ENCODE results near the gene MVD. TPM values are rescaled to one million over a fixed set of nuclear protein-coding genes. Genes with fewer than 3 reads are reported as not detected.

The MVD gene
- total RNA-seq, 1 experiment from 2014 or later, result 63.6 TPM

- in situ Hi-C loops (cut with HindIII; ENCODE audit: low pct_unique_long_range_greater_than_20kb, low sequenced_read_pairs), result no loop called here
- no peak for DNase-seq (ENCODE audit: low read depth)
These were observed 27.8 kb downstream of the MVD start for GRCh38 chr16:88634994-88635670.

GRCh38 chr16:88634141-88634993, 28.5 kb downstream of the MVD start:
- no peak for DNase-seq (ENCODE audit: low read depth)
- in situ Hi-C loops (cut with HindIII; ENCODE audit: low pct_unique_long_range_greater_than_20kb, low sequenced_read_pairs), result no loop called here

- in situ Hi-C loops (cut with HindIII; ENCODE audit: low pct_unique_long_range_greater_than_20kb, low sequenced_read_pairs), result no loop called here
- peak; percentile 48 for DNase-seq (ENCODE audit: low read depth)
These were observed 29.2 kb downstream of the MVD start for GRCh38 chr16:88633684-88634140.

DNA sequence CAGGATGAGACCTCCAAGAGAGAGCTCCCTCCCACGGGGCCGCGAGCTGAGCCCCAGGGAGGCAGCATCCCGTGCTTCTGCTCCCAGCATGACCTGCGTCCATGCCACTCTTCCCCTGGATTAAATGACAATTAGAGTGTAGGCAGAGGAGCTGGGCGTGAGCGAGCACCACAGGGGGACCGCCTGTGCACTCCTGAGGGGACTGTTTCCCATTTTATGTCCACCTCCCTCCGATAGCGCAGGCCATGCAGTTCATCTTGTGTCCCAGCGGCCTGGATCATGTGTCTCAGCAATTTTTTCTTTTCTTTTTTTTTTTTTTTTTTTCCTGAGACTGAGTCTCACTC, 30.3 kb downstream of the MVD start:
- no peak for DNase-seq (ENCODE audit: low read depth)
- in situ Hi-C loops (cut with HindIII; ENCODE audit: low pct_unique_long_range_greater_than_20kb, low sequenced_read_pairs), result no loop called here

DNA sequence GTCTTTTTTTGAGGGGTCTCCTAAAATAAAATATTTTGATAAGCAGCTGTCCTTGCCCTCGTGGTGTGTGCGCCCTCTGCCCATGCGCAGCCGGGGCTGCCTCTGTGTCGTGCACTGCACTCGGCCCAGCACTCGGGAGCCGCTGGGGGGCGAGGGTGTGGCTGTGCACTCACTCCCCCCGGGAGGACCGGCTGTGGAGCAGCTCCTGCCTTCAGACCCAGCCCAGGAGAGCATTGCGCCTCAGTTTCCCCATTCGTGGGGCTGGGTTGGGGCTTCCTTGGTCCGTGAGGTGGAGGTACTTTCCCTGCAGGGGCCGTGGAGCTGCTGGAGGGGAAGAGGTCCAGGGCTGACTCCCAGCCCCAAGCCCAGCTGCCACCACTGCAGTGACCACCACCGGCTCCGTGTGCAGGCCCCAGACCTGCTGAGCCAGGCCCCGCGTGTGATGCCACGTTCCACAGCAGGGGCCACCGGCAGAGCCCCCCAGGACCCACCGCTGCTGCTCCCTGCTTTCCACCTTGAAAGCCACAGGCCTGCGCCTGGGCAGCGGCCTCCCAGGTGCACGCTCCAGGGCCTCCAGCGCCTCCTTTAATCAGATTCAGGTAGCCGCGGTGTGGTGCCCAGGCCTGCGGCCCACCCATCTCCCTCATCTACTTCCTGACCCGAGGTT, 30.8 kb downstream of the MVD start:
- in situ Hi-C loops (cut with HindIII; ENCODE audit: low pct_unique_long_range_greater_than_20kb, low sequenced_read_pairs), result no loop called here
- DNase-seq (ENCODE audit: low read depth), result no peak

- in situ Hi-C loops (cut with HindIII; ENCODE audit: low pct_unique_long_range_greater_than_20kb, low sequenced_read_pairs), result no loop called here
- DNase-seq (ENCODE audit: low read depth), result no peak
These were observed 31.5 kb downstream of the MVD start for GRCh38 chr16:88631384-88631783.

DNA sequence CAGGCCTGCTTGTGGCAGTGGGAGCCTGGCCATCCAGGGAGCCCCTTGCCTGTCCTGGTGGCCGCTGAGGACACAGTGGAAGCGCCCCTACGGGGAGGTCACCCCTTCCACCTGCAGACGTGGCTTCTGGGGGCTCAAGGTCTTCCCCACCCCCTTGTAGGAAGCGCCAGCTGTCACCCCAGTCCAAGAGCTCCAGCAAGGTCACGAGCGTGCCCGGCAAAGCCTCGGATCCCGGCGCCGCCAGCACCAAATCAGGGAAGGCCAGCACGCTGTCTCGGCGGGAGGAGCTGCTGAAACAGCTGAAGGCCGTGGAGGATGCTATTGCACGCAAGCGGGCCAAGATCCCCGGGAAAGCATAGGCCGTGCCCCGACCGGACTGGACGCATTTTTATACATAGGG, 31.9 kb downstream of the MVD start:
- DNase-seq (ENCODE audit: low read depth), result no peak
- in situ Hi-C loops (cut with HindIII; ENCODE audit: low pct_unique_long_range_greater_than_20kb, low sequenced_read_pairs), result no loop called here

- in situ Hi-C loops (cut with HindIII; ENCODE audit: low pct_unique_long_range_greater_than_20kb, low sequenced_read_pairs), result no loop called here
These were observed 32.5 kb downstream of the MVD start for GRCh38 chr16:88630433-88630832.

GRCh38 chr16:88629835-88630234, 33.1 kb downstream of the MVD start:
- DNase-seq (ENCODE audit: low read depth), result no peak
- in situ Hi-C loops (cut with HindIII; ENCODE audit: low pct_unique_long_range_greater_than_20kb, low sequenced_read_pairs), result no loop called here

More at GRCh38 chr16:88630433-88630832, 32.5 kb downstream of the MVD start:
- DNase-seq (ENCODE audit: low read depth), result no peak

- DNase-seq (ENCODE audit: low read depth), result no peak
- in situ Hi-C loops (cut with HindIII; ENCODE audit: low pct_unique_long_range_greater_than_20kb, low sequenced_read_pairs), result no loop called here
These were observed 34.3 kb downstream of the MVD start for GRCh38 chr16:88628512-88628974.

- DNase-seq (ENCODE audit: low read depth), result no peak
- in situ Hi-C loops (cut with HindIII; ENCODE audit: low pct_unique_long_range_greater_than_20kb, low sequenced_read_pairs), result no loop called here
These were observed 35.1 kb downstream of the MVD start for GRCh38 chr16:88627531-88628411.

DNA sequence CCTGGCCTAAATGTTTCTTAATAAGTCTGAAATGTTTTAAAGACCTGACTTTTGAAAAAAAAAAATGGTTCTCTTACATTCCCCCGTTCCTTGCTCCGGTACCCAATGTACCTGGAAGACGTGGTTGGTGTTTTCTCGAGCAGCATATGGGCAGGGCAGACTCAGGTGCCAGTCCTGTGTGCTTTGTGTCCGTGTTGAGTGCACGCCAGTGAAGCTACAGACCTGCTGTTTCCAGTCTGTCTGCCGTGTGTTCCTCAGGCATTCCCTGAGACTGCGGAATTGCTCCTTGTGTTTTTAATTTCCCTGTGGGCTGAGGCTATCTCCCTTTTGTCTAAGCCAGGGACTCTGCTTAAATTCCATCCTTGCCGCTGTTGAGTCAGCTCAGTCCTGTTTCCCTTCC, 36.2 kb downstream of the MVD start:
- DNase-seq (ENCODE audit: low read depth), result no peak
- in situ Hi-C loops (cut with HindIII; ENCODE audit: low pct_unique_long_range_greater_than_20kb, low sequenced_read_pairs), result no loop called here

DNA sequence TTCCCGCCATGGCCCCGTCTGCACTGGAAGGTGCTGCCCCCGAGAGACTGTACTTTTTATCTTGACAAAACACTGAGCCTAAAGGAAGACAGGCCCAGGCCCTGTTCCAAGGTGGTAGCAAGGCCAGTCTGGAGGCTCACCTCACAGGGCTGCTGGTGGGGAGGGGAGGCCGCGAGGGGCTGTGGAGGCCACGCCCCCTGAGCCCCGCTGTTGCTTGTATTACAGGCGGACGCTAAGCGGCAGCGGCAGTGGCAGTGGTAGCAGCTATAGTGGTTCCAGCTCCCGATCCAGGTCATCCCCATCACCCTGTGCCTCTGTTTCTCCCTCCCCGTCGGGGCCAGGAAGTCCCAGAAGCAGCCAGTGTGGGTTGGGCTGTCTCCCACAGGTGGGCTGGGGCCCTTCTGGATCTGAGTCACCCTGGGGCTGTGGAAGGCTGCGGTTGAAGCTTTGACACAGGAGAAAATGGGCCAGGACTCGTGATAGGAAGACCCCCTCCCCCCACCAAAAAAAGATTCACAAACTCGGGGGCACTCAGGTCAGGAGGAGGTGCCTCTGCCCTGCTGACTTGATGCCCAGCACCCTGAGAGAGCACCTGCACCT, 37.8 kb downstream of the MVD start:
- DNase-seq (ENCODE audit: low read depth), result no peak
- in situ Hi-C loops (cut with HindIII; ENCODE audit: low pct_unique_long_range_greater_than_20kb, low sequenced_read_pairs), result no loop called here

- in situ Hi-C loops (cut with HindIII; ENCODE audit: low pct_unique_long_range_greater_than_20kb, low sequenced_read_pairs), result no loop called here
These were observed 38.4 kb downstream of the MVD start for GRCh38 chr16:88624481-88624880.

DNA sequence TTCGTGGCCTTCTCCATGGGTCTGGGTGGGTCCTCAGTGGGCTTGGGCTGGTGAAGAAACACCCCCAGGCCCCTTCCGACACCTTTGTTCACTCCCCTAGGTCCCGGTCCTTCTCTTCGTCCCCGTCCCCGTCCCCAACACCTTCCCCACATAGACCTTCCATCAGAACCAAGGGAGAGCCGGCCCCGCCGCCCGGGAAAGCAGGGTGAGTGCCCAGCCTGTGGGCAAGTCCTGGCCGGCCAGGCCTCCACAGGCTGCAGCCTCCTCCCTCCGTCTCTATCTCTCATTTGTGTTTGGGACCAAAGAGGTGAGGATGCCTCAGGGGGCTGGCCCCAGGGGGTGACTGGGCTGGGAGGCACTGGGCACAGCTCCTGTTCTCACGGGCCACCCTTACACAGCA, 39.0 kb downstream of the MVD start:
- no peak for DNase-seq (ENCODE audit: low read depth)
- in situ Hi-C loops (cut with HindIII; ENCODE audit: low pct_unique_long_range_greater_than_20kb, low sequenced_read_pairs), result no loop called here

More at GRCh38 chr16:88624481-88624880, 38.4 kb downstream of the MVD start:
- no peak for DNase-seq (ENCODE audit: low read depth)

- in situ Hi-C loops (cut with HindIII; ENCODE audit: low pct_unique_long_range_greater_than_20kb, low sequenced_read_pairs), result no loop called here
- DNase-seq (ENCODE audit: low read depth), result no peak
These were observed 40.0 kb downstream of the MVD start for GRCh38 chr16:88622866-88623265.

DNA sequence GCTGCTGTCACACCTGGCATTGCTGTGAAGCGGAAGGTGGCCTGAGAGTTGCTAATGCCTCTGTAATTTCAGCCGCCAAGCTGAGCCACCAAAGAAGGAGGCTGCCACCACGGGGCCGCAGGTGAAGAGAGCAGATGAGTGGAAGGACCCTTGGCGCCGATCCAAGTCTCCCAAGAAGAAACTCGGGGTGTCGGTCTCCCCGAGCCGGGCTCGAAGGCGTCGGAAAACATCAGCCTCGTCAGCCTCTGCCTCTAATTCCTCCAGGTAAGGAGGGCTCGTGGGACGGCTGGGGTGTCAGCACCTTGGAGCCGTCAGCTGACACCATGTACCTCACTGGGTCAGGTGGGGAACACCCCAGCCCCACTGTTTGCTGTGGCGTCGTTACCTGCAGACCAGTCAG, 40.8 kb downstream of the MVD start:
- in situ Hi-C loops (cut with HindIII; ENCODE audit: low pct_unique_long_range_greater_than_20kb, low sequenced_read_pairs), result no loop called here
- no peak for DNase-seq (ENCODE audit: low read depth)
